ENCODE data around the gene ANKS1B.

GRCh38 chr12:98686603-98687002 lies 1298.1 kb downstream of the ANKS1B start:
- no peak for TF ChIP-seq CTCF (IDR thresholded peaks at IDR 0.05)
- TF ChIP-seq EP300 (IDR thresholded peaks at IDR 0.05), result no peak
- no peak for TF ChIP-seq POLR2A (IDR thresholded peaks at IDR 0.05)
